HG03025 (cell line): ENCODE results near the gene CMTM8.

ENCODE experiments used
- ATAC-seq: cut with Tn5 transposase; IDR thresholded peaks from one replicate; pipeline ENCODE4 v1.9.1; 2021; ENCODE audit warnings: mild to moderate bottlenecking, moderate library complexity; ENCODE audit not compliant: unreplicated experiment, low FRiP score

Gene CMTM8

DNA sequence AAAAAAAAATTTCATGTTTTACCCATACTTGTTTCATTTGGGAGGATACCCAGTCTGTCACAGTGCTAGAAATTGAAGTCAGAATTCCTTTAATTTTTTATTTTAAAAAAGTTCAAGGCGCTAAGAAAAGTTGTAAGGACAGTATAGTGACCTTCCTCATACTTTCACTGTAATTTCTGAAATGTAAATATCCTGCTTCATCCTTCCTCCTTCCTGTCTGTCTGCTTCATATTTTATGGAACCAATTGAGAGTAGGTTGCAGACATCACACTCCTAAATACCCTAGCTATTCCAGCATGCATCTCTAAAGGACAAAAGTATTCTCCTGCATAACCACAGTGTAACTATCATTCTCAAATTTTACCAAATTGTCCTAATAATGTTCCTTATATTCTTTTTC is 35.8 kb downstream of the CMTM8 start:
- ATAC-seq, result no peak

DNA sequence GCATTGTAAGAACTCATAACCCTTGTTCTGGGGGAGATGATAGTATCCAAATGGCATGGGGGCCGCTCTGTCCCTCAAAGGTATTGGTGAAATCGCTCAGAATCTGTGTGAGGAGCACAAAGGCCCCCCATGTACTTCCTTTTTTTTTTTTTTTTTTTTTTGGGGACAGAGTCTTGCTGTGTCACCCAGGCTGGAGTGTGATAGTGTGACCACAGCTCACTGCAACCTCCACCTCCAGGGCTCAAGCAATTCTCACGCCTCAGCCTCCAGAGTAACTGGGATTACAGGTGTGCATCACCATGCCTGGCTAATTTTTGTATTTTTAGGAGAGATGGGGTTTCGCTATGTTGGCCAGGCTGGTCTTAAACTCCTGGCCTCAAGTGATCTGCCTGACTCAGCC is 37.0 kb downstream of the CMTM8 start:
- ATAC-seq, result no peak

GRCh38 chr3:32276279-32276841 is 37.9 kb downstream of the CMTM8 start:
- ATAC-seq, result no peak

DNA sequence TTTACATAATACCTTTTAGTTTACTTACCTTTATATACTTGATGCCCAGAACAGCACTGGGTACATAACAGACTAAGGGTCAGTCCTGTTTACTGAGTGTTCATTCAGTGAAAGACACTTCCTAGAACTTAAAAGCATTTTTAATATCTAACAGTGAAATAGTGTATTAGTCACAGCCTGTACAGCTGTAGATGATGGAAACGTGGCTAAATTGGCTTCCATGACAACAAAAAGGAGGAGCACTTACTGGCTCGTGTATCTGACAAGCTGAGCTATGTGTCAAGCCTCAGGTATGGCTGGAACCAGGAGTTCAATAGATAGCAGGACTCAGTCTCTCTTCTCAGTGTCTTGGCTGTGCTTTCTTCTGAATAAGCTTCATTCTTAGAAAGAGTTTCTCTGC is 40.2 kb downstream of the CMTM8 start:
- no peak for ATAC-seq

- no peak for ATAC-seq
Measured at GRCh38 chr3:32280262-32280910, 41.9 kb downstream of the CMTM8 start.

DNA sequence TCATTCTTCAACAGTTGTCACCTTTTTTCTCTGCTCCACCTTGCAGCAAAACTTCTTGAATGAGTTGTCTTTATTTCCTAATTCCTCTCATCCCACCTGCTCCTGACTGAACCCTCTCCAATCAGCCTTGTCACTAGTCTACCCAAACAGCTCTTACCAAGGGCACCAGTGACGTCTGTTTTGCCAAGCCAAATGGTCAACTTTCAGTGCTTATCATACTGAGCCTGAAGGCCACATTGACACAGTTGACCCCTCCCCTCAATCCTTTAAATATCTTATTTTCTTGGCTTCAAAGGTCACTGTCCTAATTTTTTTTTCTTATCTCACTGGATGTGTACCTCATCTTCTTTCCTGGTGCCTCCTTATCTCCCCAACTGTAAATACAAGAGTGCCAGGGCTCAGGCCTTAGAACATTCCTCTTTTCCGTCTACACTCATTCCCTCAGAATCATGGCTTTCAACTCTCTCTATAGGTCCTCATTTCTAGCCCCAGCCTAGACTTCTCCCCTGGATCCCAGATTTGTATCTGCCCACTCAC is 43.2 kb downstream of the CMTM8 start:
- no peak for ATAC-seq

GRCh38 chr3:32282578-32283154 is 44.2 kb downstream of the CMTM8 start:
- no peak for ATAC-seq

GRCh38 chr3:32283304-32283703 is 44.8 kb downstream of the CMTM8 start:
- no peak for ATAC-seq

- ATAC-seq, result no peak
Measured at GRCh38 chr3:32284443-32285212, 46.1 kb downstream of the CMTM8 start.

DNA sequence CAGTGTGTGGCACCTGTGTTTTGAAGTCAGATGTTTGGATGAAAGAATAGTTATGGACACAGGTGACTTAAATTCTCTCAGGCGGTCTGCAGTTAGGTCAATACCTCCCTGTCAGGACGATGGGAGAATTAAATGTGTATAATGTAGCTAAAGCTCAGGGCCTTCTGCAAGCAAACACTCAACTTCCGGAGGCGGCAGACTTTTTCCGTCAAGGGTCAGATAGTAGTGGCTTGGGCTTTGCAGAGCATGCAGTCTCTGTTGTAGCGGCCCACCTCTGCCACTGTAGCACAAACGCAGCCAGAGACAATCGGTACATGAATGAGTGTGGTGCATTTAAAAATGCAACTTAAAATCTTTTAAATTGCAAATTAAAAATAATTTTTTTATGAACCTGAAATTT is 47.4 kb downstream of the CMTM8 start:
- ATAC-seq, result no peak

DNA sequence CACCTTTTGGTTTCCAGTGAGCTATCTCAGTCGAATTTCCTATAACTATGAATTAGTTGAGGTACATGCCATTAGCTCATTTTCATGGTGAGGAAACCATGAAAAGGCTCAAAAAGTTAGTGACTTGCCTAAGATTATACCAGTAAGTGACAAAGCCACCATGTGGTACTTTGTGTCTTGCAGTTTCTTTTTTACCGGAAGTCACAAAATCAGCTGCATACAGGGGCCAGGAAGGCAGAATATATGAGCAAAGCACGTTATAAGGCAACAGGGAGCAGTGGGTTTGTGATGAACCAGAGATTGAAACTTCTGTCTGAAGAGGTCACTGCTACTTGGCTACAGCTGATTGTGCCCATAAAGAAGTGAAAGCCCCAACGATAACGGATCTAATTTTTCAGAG is 50.3 kb downstream of the CMTM8 start:
- no peak for ATAC-seq

DNA sequence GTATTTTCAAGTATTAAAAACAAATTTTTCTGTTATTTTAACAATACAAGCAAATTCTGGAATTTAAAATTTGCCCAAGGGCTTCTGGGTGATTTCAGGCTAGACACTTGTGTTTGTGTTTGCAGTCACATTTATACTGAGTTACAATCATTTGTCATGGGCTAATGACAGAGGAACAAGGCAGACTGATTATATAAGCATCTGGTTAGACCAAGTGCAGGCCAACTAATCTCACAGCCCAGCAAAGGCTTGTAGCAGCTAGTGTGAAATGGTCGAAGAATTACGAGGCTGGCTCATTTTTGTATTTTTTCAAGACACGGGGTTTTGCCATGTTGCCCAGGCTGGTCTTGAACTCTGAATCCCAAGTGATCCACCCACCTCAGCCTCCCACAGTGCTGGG is 52.1 kb downstream of the CMTM8 start:
- no peak for ATAC-seq

DNA sequence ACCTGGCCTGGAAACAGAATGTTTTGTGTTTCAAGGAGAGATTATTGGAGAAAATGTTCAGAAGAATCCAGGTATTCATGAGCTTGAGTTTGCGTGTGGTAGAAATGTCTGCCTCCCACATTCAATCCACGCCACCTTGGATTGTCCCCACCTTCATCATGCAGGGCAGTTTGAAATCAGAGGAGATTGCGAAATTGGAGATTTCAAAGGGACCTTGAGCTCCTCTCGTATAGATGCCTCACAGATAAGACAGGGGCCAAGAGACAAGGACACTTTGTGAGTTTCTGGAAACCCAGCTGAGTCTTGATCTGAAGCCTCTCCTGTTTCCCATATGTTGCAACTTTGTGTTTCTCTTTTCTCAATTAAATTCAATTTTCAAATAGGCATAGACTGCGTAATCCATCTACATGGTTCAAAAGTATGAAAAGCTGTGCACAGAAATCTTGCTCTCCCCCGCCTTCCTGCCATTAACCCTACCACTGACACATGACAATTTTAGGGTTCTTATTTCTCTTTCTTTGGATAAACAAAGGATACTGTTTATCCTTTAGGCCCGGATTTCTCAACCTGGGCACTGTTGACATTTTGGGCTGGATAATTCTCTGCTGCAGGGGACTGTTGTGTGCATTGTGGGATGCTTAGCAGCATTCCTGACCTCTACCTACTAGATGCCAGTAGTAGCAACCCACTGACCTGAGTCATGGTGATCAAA is 53.8 kb downstream of the CMTM8 start:
- ATAC-seq, result no peak

DNA sequence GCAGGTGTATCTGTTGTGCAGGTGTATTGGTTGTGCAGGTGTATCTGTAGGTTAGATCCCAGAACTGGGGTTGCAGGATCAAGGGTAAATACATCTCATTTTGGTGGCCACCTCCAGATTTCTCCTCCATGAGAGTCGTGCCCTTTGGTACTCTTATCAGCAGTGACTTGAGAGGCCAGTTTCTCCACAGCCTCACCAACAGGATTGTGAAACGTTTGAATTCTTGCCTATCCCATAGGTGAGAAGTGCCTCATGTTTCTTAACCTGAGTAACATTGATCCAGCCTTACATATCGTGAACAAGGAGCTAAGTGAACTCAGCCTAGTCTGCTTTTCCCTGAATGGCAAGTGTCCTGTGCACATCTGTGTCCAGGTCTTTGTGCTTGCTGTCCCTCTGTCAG is 55.4 kb downstream of the CMTM8 start:
- no peak for ATAC-seq

- no peak for ATAC-seq
Measured at GRCh38 chr3:32296251-32297204, 58.0 kb downstream of the CMTM8 start.

DNA sequence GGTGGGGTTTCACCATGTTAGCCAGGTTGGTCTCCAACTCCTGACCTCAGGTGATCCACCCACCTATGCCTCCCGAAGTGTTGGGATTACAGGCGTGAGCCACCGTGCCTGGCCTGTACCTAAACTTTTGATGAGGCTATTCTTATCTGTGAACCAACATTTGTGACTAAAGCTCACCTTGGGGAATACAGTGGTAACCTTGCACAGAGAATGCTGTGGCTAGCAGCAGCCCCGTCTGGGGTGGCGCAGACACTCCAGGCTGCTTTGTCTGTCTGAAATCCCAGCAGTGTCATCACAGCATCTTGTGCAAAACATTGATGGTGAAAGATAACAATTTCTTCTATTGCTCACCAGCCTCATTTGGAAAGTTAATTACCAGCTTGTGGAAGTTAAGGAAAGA is 58.9 kb downstream of the CMTM8 start:
- ATAC-seq, result no peak

DNA sequence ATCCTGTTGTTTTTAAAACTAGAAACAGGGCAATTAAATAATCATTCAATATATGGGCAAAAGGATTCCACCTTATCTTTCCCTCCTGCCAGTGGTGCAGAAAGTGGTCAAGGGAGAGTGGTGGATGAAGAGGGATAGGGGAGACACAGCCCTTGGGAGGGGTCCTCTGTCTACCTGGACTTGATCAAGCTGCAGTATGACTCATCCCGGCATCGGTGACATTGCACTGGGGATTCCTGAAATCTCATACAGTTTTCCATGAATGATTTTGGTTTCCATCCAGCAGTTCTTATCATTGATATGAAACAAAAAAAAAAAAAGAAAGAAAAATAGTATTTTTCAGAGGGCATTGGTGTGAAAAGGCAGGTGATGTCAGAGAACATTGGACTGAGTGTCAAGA is 62.9 kb downstream of the CMTM8 start:
- no peak for ATAC-seq

DNA sequence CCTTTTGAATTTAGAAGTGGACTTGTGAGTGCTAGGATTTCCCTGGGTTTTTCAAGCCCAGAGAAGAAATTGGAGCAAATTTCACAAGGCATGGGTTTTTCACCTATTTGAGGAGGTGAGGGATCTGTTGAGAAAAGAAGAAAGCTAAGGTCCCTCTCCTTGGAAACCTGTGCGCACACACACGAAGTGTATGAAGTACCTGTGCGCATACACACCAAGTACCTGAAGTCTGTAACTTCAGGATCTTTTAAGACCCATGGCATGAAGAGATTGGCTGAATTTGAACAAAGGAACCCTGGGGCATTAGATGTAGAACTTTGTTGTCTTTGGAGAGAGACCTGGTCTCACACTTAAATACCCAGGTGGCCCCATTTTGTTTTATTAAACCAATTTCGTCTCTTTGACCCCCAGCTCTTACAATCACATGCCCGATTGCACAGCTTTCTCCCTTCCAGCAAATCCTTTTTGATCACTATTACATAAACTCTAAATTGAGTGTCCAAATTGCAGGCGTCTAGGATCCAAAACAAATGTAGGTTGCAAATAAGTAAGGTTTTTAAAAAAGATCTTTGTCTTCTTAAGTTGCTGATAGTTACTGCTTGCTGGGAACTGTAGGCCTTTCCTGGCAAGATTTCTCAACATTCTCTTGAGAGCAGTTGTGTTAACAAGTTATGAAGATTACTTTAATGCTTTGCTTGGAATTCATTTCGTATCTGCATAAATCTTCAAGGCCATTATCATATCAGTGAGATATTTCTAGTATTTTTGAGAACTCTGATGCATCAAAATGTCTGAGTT is 64.3 kb downstream of the CMTM8 start:
- no peak for ATAC-seq

GRCh38 chr3:32303399-32303747 is 64.9 kb downstream of the CMTM8 start:
- no peak for ATAC-seq
